Stimulated activated memory B cell treated with anti-CD40 and anti-IgM and Interleukin-4, amounts not matched to agents 10 μg/mL and 1 μg/mL and 100 μg/mL, for 72 hours (primary cell): ENCODE measurements around the gene TMEM97.
A peak's percentile ranks its signal among the peaks of the same experiment; 100 is the strongest.
"Not testable (repeated sequence)": the region's sequence is repeated elsewhere in the genome, so short reads cannot be mapped to it uniquely, and the experiment has no call there.

Experiments
- ATAC-seq: fragments of 150-1000 bp; cut with Tn5 transposase; 2 replicates; pipeline ENCODE4 v1.10.0; 2021
- H3K27ac Mint-ChIP-seq: one replicate; pipeline ENCODE4 v1.8.0; 2022; ENCODE audit warnings: mild to moderate bottlenecking, mixed read lengths
- H3K27me3 Mint-ChIP-seq: one replicate; pipeline ENCODE4 v1.8.0; 2022; ENCODE audit warnings: mixed read lengths
- H3K36me3 Mint-ChIP-seq: one replicate; pipeline ENCODE4 v1.8.0; 2022; ENCODE audit warnings: mixed read lengths
- H3K4me1 Mint-ChIP-seq: one replicate; pipeline ENCODE4 v1.8.0; 2022; ENCODE audit warnings: mixed read lengths
- H3K4me3 Mint-ChIP-seq: one replicate; pipeline ENCODE4 v1.8.0; 2022; ENCODE audit warnings: mild to moderate bottlenecking, moderate library complexity, mixed read lengths
- H3K9me3 Mint-ChIP-seq: one replicate; pipeline ENCODE4 v1.8.0; 2022; ENCODE audit warnings: mixed read lengths

TMEM97 gene

DNA sequence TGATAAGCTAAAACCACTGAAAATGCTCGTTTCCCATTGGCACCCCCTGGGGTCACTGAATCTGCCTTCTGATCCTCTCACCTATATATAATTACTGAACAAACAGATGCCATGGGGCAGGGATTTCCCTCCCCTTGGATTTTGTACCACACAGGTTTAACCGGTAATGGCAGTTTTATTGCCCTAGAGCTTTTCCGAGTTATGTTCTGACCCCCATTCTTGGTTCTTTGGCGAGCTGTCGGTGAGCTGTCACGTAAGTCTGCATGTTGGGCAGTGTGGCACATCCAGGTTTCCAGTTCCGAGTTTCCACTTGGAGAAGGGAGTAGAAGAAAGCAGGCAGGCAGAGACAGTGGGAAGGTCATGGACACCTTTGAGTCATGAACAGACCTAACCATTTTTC is 7.1 kb downstream of the TMEM97 start:
- Mint-ChIP-seq H3K9me3 (no peaks in the 10 kb centered on the region), H3K4me1 (peaks cover 12% of the 10 kb centered on the region), H3K4me3 (no peak overlapping the region), H3K27me3 (no peaks in the 10 kb centered on the region), H3K36me3 (peaks cover 23% of the 10 kb centered on the region), H3K27ac (no peak overlapping the region)
- ATAC-seq = no peak

DNA sequence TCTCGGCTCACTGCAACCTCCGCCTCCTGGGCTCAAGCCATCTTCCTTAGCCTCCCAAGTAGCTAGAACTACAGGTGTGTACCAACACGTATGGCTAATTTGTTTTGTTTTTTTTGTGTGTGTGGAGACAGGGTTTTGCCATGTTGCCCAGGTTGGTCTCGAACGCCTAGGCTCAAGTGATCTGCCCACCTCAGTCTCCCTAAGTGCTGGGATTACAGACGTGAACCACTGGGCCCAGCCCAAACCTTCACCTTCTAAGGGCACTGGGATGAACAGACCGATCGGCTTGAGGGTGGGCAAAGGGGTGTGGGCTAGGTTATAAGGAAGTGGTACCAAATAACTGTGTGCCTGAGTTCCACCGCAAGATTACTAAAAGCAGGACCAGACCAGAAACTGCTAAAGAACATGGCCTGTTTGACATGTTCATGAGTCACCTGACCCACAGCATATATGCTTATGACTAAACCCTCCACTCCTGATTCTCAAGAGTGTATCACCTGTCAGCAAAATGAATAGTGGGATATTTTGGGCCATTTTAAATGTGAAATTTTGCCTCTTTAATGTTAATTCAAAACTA is 8.1 kb downstream of the TMEM97 start:
- Mint-ChIP-seq H3K9me3 (no peaks in the 10 kb centered on the region), H3K4me3 (no peak overlapping the region), H3K4me1 (peaks cover 8% of the 10 kb centered on the region), H3K36me3 (peaks cover 32% of the 10 kb centered on the region), H3K27ac (no peak overlapping the region), H3K27me3 (no peaks in the 10 kb centered on the region)
- ATAC-seq = peak; percentile 89

DNA sequence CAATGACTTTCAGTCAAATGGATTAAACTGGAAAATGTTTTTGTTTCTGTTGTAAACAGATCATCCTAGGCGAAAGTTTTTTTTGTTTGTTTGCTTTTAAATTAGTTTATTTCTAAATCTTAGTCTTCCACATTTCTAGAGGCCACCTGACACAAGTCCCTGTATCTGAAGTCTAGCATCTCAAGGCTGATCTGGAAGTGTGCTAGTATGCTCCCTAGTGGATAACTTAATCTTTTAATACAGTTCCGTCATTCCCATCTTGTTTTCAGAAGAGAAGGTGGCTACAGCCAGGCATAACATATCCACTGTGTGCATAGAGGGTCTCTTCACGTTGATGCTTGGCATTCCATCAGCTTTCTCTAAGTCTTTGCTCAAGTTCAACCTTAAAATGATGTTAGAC is 8.7 kb downstream of the TMEM97 start:
- H3K27ac Mint-ChIP-seq = no peak overlapping the region
- ATAC-seq = no peak
- peaks cover 14% of the 10 kb centered on the region for H3K4me1 Mint-ChIP-seq
- no peak overlapping the region for H3K4me3 Mint-ChIP-seq
- H3K9me3 Mint-ChIP-seq = no peaks in the 10 kb centered on the region
- H3K36me3 Mint-ChIP-seq = peaks cover 35% of the 10 kb centered on the region
- no peaks in the 10 kb centered on the region for H3K27me3 Mint-ChIP-seq

DNA sequence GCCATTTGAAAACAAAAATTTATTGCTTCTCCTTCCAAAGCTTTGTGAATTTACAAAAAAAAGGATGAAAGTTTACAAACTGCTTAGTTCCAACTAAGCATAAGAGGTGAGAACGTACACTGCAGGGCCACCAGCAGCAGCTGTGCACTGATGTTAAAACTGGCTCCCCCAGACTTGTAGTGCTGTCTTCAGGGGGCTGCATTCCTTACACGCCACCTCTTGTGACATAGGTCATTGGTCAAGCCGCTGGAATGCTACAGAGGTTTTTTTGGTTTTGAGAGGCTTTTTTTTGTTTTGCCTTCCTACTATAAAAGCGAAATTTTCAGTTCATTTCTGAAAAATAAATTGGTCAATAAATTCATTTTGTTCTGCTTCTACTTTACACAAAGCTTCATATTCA is 9.3 kb downstream of the TMEM97 start:
- H3K27ac Mint-ChIP-seq = no peak overlapping the region

DNA sequence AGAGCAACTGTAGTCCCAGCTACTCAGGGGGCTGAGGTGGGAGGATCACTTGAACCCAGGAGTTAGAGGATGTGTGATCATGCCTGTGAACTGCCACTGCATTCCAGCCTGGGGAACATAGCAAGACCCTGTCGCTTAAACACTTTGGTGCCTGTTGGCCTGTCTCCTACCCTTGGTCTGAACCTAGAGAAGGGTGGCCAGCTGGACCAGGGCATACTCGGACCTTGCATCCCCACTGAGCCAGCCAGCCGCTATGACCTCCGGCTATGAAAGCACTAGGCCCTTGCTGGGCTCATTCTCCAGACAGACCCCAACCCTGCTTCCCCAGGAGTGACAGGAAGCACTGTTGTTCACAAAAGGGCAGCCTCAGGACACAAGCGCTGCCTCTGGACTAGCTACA is 11.7 kb downstream of the TMEM97 start:
- Mint-ChIP-seq H3K4me1 (peaks cover 29% of the 10 kb centered on the region), H3K27ac (no peak overlapping the region), H3K9me3 (no peaks in the 10 kb centered on the region), H3K36me3 (peaks cover 35% of the 10 kb centered on the region), H3K27me3 (no peaks in the 10 kb centered on the region), H3K4me3 (no peak overlapping the region)
- no peak for ATAC-seq

More for the DNA sequence above, 9.3 kb downstream of the TMEM97 start:
- no peak overlapping the region for H3K4me3 Mint-ChIP-seq
- peaks cover 35% of the 10 kb centered on the region for H3K36me3 Mint-ChIP-seq
- no peaks in the 10 kb centered on the region for H3K9me3 Mint-ChIP-seq
- ATAC-seq = no peak
- peaks cover 19% of the 10 kb centered on the region for H3K4me1 Mint-ChIP-seq
- no peaks in the 10 kb centered on the region for H3K27me3 Mint-ChIP-seq

DNA sequence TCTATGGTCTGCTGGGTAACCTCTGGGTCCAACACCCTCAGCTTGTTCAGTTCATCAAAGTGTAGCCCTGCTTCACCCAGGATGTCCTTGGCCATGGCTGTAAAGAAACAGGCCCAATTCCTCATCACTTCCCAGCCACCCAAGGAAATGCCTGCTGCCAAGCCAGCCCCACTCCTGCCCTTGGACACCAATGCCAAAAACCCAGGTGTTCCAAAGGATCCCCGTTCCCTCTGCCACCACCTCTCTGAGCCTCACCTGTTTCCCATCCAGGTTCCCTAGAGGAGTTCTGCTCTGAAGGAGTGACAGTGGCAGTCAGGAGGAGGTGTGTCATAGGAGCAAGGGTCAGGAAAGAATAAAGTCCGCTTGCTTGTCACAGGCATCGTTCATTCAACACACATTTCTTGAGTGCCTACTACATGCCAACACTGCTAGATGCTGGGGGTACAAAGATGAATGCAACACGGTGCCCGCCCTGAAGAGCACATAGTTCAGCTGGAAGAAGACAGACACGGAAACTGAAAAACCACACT is 13.0 kb downstream of the TMEM97 start:
- Mint-ChIP-seq H3K4me3 (no peak overlapping the region), H3K36me3 (peaks cover 24% of the 10 kb centered on the region), H3K9me3 (no peaks in the 10 kb centered on the region), H3K4me1 (peaks cover 39% of the 10 kb centered on the region), H3K27ac (no peak overlapping the region), H3K27me3 (no peaks in the 10 kb centered on the region)
- ATAC-seq = no peak

DNA sequence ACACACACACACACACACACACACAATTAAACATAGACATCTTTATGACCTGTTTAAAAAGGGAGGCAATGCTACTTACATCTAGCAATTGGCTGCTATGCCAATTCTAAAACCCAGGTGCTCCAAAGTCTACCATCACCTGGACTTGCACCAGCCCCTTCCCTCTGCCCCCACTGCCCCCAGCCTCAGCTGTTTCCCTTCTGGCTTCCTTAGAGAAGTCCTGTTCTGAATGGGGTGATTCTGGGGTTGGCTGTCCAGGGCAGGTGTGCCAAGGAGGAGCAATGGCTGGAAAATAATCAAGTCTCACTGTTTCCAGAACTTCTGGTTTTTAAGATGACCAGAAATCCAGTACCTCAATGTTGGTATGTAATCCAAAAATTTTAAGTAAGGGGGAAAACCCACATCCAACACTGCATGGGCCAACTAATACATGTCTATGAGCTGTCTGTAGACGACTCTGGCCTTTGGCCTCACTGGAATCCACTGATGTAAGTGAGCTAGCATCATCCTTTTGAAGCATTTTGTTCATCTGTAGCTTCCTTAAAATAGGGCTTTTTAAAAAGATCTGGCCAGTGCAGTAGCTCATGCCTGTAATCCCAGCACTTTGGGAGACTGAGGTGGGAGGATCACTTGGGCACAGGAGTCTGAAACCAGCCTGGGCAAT is 14.2 kb downstream of the TMEM97 start:
- Mint-ChIP-seq H3K27ac (no peak overlapping the region), H3K36me3 (peaks cover 15% of the 10 kb centered on the region), H3K9me3 (no peaks in the 10 kb centered on the region), H3K4me1 (peaks cover 51% of the 10 kb centered on the region), H3K4me3 (peak overlapping the region; percentile 88), H3K27me3 (no peaks in the 10 kb centered on the region)
- ATAC-seq = no peak

DNA sequence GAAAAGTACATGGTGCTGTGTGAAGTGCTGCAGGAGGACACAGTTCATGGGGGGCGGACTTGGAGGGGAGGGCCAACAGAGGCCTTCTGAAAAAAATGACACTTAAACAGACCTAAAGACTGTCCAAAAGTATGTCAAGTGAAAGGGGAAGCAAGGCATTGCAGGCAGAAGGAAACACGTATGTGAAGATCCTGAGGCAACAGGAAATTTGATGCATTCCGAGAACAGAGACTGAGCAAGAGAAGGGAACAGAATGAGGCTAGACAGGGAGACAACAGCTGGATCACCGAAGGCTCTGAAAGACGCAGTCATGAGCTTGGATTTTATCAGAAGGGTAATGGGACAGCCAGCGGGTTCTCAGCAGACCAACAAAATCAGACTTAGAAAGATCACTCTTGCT is 15.2 kb downstream of the TMEM97 start:
- ATAC-seq = no peak
- Mint-ChIP-seq H3K4me3 (peak overlapping the region; percentile 88), H3K36me3 (peaks cover 14% of the 10 kb centered on the region), H3K4me1 (peaks cover 56% of the 10 kb centered on the region), H3K27me3 (no peaks in the 10 kb centered on the region), H3K27ac (peak overlapping the region; percentile 82), H3K9me3 (no peaks in the 10 kb centered on the region)

DNA sequence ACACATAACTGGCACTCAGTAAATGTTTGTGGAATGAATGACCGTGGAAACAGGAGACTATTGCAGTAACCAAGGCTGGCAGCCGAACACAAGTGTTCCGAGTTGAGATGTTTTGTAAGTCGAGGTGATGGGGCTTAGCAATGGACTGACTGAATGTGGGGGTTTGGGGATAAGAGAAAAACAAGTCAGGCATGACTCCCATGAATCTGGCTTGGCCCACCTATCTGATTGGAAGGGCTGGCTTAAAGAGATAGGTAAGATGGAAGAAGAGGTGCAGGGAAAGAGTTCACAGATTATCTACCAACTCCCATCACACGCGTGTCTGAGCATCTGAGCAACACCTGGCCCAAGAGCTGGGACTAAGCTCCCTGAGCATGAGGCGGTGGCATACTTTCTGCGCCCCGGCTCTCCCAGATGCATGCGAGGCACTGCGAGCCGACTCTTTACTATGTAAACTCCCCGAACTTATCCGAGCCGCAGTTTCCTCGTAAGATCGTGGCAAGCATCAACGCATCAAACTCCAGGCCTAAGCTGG is 15.7 kb downstream of the TMEM97 start:
- peak overlapping the region; percentile 82 for H3K27ac Mint-ChIP-seq
- ATAC-seq = no peak
- H3K4me1 Mint-ChIP-seq = peaks cover 56% of the 10 kb centered on the region
- no peaks in the 10 kb centered on the region for H3K27me3 Mint-ChIP-seq
- H3K9me3 Mint-ChIP-seq = no peaks in the 10 kb centered on the region
- H3K36me3 Mint-ChIP-seq = peaks cover 14% of the 10 kb centered on the region
- H3K4me3 Mint-ChIP-seq = peak overlapping the region; percentile 88

DNA sequence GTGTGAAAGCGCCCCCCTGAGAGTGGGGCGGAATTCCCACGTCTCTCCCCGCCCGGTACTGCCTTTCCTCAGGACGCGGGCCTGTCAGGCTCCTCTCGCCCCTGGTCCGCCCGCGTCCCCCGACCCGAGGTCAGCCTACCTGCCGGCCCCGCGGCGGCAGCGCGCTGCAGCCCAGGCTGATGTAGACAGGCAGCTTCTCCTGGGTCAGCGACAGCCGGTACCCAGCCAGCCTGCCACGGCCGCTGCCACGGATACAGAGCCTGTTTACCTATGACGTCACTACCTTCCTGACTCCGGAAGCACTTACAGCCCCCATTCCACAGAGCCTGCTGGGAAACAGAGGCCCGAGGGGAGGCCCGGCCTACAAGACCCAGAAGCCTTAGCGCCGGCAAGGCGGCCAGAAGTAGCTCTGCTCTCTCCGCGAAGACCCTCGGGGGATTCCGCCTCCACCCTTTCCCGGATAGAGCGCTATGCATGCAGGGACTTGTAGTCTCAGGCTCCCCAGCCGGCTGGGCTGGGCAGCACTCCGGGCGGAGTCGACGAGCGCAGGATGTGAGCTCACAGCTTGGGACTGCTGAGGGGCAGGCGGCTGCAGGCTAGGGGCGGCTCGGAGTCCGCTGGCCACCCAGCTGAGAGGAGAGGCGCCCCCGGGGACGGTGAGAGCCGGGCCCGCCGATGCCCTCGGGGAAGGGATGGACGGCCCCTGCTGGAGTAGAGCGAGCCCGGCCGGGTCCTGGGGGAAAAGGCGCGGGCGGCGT is 16.4 kb downstream of the TMEM97 start, which contains the start of the genes IFT20 and TNFAIP1:
IFT20 (minus strand) TSS at position 272 of the 758 bp plus-strand sequence. CDS start 3,487 bp downstream, outside the sequence.
TNFAIP1 (plus strand) TSS at position 561 of the 758 bp plus-strand sequence. CDS start 3,761 bp downstream, outside the sequence.
- no peaks in the 10 kb centered on the region for H3K27me3 Mint-ChIP-seq
- H3K4me3 Mint-ChIP-seq = peak within 1 kb of the TSS; percentile 88
- peaks cover 56% of the 10 kb centered on the region for H3K4me1 Mint-ChIP-seq
- peaks cover 18% of the 10 kb centered on the region for H3K36me3 Mint-ChIP-seq
- H3K9me3 Mint-ChIP-seq = no peaks in the 10 kb centered on the region
- peak; percentile 99 for ATAC-seq
- peak within 1 kb of the TSS; percentile 82 for H3K27ac Mint-ChIP-seq

DNA sequence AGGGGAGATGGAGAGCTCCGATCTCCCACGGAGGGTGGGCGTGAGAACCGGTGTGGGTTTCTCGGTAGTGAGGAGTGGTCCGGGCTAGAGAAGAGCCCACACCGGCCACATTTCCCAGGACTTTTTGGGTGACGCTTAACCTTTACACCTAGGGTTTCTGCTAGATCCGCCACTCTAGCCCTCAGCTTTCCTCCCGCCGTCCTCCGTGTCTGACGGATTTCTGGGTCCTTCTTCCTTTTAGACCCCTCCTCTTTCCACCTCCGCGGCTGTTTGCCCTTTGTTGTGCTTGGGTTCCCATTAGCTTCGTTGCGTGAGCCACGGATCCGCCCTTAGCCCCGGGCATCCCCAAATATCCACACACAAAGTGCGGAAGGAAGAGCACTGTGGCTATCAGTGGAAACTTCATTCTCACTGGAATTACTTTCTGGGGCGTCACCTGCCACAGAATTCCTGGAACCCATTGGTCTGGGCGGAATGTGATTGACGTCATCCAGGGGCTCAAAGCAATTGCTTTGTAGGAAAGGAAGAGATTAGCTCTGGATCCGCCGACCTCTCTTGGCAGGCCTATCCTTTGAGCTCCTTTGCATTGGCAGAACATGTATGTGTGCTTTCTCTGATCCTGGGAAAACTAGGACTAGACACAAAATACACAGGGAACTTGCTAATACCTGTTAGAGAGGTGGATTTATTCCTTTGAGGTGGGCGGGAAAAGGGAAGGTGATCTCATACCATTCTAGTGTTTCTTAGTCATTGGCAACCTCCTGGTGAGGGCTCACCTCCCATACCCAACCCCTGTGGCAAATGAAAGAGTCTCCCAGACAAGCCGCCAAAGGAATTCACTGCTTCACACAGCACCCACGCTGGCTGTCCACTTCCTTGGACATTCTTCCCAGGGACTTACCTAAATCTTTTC is 17.2 kb downstream of the TMEM97 start:
- peak overlapping the region; percentile 82 for H3K27ac Mint-ChIP-seq
- no peaks in the 10 kb centered on the region for H3K9me3 Mint-ChIP-seq
- no peak for ATAC-seq
- H3K4me3 Mint-ChIP-seq = peak overlapping the region; percentile 88
- H3K4me1 Mint-ChIP-seq = peaks cover 56% of the 10 kb centered on the region
- peaks cover 22% of the 10 kb centered on the region for H3K36me3 Mint-ChIP-seq
- H3K27me3 Mint-ChIP-seq = no peaks in the 10 kb centered on the region

DNA sequence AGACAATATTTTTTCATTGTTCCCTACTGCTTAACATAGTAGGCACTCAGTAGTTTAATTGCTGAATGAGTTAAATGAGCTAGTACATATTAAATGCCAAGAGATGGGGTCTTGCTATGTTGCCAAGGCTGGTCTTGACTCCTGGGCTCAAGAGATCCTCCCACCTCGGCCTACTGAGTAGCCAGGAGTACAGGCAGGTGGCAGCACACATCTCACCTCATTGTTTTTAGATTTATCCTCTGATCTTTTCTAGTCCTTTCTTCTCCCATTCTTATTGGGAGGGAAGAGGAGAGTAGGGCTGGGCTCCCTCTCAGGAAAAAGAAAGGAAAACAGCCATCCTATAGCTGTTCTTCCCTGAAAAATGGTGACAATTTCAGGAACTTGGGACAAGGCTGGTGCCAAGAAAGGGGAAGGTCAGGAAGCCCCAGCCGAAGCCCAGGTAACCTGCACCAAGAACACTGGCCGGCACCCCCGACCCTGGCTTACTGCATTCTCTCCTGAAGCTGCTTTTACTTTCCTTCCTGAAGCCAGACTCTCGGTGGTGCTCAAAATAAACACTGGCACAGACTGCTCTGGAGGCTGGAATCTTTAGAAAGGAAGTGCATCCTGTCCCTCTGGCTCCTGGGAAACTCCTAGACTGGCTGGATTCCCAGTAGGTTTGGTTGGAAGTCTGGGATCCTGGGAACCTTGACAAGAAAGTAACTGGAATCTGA is 19.2 kb downstream of the TMEM97 start:
- peaks cover 27% of the 10 kb centered on the region for H3K36me3 Mint-ChIP-seq
- no peaks in the 10 kb centered on the region for H3K9me3 Mint-ChIP-seq
- H3K4me1 Mint-ChIP-seq = peaks cover 42% of the 10 kb centered on the region
- H3K27ac Mint-ChIP-seq = no peak overlapping the region
- no peak for ATAC-seq
- H3K27me3 Mint-ChIP-seq = no peaks in the 10 kb centered on the region
- no peak overlapping the region for H3K4me3 Mint-ChIP-seq

DNA sequence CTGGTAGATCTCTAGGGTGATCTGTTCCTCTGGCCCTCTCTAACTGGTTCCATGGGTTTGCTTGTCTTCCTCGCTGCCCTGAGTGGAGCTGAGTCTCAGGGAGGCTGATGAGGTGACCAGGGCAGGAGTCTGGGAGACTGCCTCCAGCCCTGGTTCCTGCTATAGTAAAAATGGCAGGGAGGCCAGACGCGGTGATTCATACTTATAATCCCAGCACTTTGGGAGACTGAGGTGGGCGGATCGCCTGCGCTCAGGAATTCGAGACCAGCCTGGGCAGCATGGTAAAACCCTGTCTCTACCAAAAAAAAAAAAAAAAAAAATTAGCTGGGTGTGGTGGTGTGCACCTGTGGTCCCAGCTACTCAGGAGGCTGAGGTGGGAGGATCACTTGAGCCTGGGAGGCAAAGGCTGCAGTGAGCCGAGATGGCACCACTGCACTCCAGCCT is 19.8 kb downstream of the TMEM97 start:
- not testable (repeated sequence) for H3K9me3 Mint-ChIP-seq, ATAC-seq, H3K4me3 Mint-ChIP-seq, H3K27ac Mint-ChIP-seq, H3K27me3 Mint-ChIP-seq
- Mint-ChIP-seq H3K36me3 (peaks cover 30% of the 10 kb centered on the region), H3K4me1 (peaks cover 38% of the 10 kb centered on the region)

DNA sequence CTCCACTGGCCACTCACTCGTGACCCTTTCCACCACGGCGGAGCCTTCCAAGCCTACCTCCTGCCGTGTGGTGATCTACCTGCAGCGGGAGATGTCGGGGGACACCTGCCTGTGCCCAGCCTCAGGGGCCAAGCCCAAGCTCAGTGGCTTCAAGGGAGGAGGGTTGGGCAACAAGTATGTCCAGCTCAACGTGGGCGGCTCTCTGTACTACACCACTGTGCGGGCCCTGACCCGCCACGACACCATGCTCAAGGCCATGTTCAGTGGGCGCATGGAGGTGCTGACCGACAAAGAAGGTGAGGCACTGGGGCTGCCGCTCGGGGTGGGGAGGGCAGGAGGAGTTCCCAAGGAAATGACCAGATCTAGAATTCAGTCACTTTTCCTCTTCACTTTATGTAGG is 20.4 kb downstream of the TMEM97 start:
- H3K9me3 Mint-ChIP-seq = no peaks in the 10 kb centered on the region
- ATAC-seq = no peak
- H3K36me3 Mint-ChIP-seq = peaks cover 37% of the 10 kb centered on the region

More for the DNA sequence above, 20.4 kb downstream of the TMEM97 start:
- Mint-ChIP-seq H3K27me3 (no peaks in the 10 kb centered on the region), H3K27ac (no peak overlapping the region), H3K4me1 (peaks cover 32% of the 10 kb centered on the region), H3K4me3 (no peak overlapping the region)
